Endometrium (tissue), 2 donors: ENCODE measurements around the gene C19orf33.
"Not testable (repeated sequence)": the region's sequence is repeated elsewhere in the genome, so short reads cannot be mapped to it uniquely, and the experiment has no call there.

Source experiments
- FAIRE-seq: peaks from 2 replicates; lab custom pipeline; 2012; peaks lifted over from hg19 to GRCh38; lab: Jason Lieb, UNC
- donor health status: control.
- donor health status: control.

The C19orf33 gene

GRCh38 chr19:38339011-38339410 is 35.0 kb downstream of the C19orf33 start:
- FAIRE-seq = not testable (repeated sequence)

GRCh38 chr19:38340927-38341326 is 36.9 kb downstream of the C19orf33 start:
- no peak for FAIRE-seq

GRCh38 chr19:38346837-38347236 is 42.8 kb downstream of the C19orf33 start:
- FAIRE-seq = no peak

- FAIRE-seq = no peak
Measured at GRCh38 chr19:38350883-38351282, 46.8 kb downstream of the C19orf33 start.

GRCh38 chr19:38351865-38352395 is 47.9 kb downstream of the C19orf33 start:
- FAIRE-seq = no peak

GRCh38 chr19:38352611-38353010 is 48.6 kb downstream of the C19orf33 start:
- FAIRE-seq = no peak
